K562 (cell line): Measurements from ENCODE around the gene RAB13. TPM values are rescaled to one million over a fixed set of nuclear protein-coding genes. Genes with fewer than 3 reads are reported as not detected.

Source experiments
- ATAC-seq: fragments of 200-7000 bp; cut with Tn5 transposase; 3 replicates; pipeline ENCODE4 v1.9.1; 2020; ENCODE audit warnings: moderate library complexity
- BruUV-seq: library from RNA; stranded (reverse); fragments of 400-500 nt; replicated peaks from 2 replicates; lab custom pipeline; 2021; lab: Mats Ljungman, UMichigan
- CTCF ChIA-PET: fragments of 300-600 bp; formaldehyde crosslinking; extraction: SDS; loops from one replicate; lab custom pipeline; 2021; ENCODE audit warnings: low intra/inter-chr PET ratio; lab: Yijun Ruan, JAX
- POLR2A ChIA-PET: fragments of 300-600, 350-650 bp; sonication (Branson Sonifier 250); formaldehyde crosslinking; extraction: SDS; loops from one replicate; lab custom pipeline; 2021; ENCODE audit warnings: antibody characterized with exemption, inconsistent platforms; lab: Yijun Ruan, JAX
- DNase-seq, 4 experiments: peaks; one replicate each; pipeline versions ENCODE4 v3.0.0 to v3.0.0-alpha.2; 2011 to 2018; ENCODE audit warnings: low spot score in 3 of 4, mixed read lengths in 3 of 4; ENCODE audit errors: extremely low read depth in 1 of 4
- FAIRE-seq: peaks from 2 replicates; lab custom pipeline; 2011; peaks lifted over from hg19 to GRCh38; lab: Jason Lieb, UNC
- H2AFZ ChIP-seq: 2 replicates; pipeline ENCODE4 v1.6.0; 2011; ENCODE audit warnings: low read depth, low read length, control low read depth, inconsistent platforms
- H3K27ac ChIP-seq: fragments of 200-600 bp; 3 replicates; pipeline ENCODE4 v1.8.0; 2011; ENCODE audit warnings: low read depth, mild to moderate bottlenecking, control low read depth, inconsistent platforms, low read length, moderate library complexity, mixed read lengths; ENCODE audit errors: extremely low read depth
- H3K27me3 ChIP-seq, 2 experiments: fragments of 300-600 bp in 1 of 2; 2 replicates in 1 of 2; 3 replicates in 1 of 2; pipeline versions ENCODE4 v1.6.0 to v1.8.0; 2011; ENCODE audit warnings: inconsistent platforms in 2 of 2, low read length in 2 of 2, mild to moderate bottlenecking in 1 of 2, mixed read lengths in 1 of 2, moderate library complexity in 1 of 2; ENCODE audit not compliant: control insufficient read depth in 2 of 2, insufficient read depth in 2 of 2
- H3K36me3 ChIP-seq: fragments of 300-600 bp; 3 replicates; pipeline ENCODE4 v1.8.0; 2011; ENCODE audit warnings: mild to moderate bottlenecking, low read length, inconsistent platforms; ENCODE audit not compliant: control insufficient read depth, insufficient read depth
- H3K4me1 ChIP-seq, 2 experiments: fragments of 200-600 bp in 1 of 2; replicated peaks in 1 of 2; 2 replicates in 1 of 2; 3 replicates in 1 of 2; pipeline versions ENCODE4 v1.5.1 to v1.8.0; 2011; ENCODE audit warnings: inconsistent platforms in 2 of 2, low read length in 2 of 2, mild to moderate bottlenecking in 1 of 2, mixed read lengths in 1 of 2, moderate library complexity in 1 of 2; ENCODE audit not compliant: control insufficient read depth in 2 of 2, insufficient read depth in 2 of 2
- H3K4me2 ChIP-seq: 2 replicates; pipeline ENCODE4 v1.6.1; 2011; ENCODE audit warnings: low read length, control low read depth, inconsistent platforms, mixed read lengths; ENCODE audit not compliant: insufficient read depth
- H3K4me3 ChIP-seq: fragments of 200-600 bp; sonication (generic), shearing (Covaris generic); 2 replicates; pipeline ENCODE4 v1.5.1; 2016; ENCODE audit warnings: control low read depth, inconsistent platforms
- H3K79me2 ChIP-seq: fragments of 200-600 bp; 3 replicates; pipeline ENCODE4 v1.8.0; 2011; ENCODE audit warnings: low read length, inconsistent platforms; ENCODE audit not compliant: control insufficient read depth, insufficient read depth
- H3K9ac ChIP-seq, 2 experiments: 2 replicates each; pipeline versions ENCODE4 v1.6.0 to v1.6.1; 2011; ENCODE audit warnings: low read depth in 2 of 2, low read length in 2 of 2, control low read depth in 1 of 2, inconsistent platforms in 1 of 2, mild to moderate bottlenecking in 1 of 2, mixed read lengths in 1 of 2; ENCODE audit not compliant: insufficient read depth in 1 of 2
- H3K9me1 ChIP-seq: one replicate; pipeline ENCODE4 v1.6.0; 2011; ENCODE audit warnings: inconsistent platforms, mild to moderate bottlenecking, low read length, moderate library complexity; ENCODE audit not compliant: control insufficient read depth, insufficient read depth
- H3K9me3 ChIP-seq: replicated peaks from 2 replicates; pipeline ENCODE4 v1.5.1; 2011; ENCODE audit warnings: low read depth, low read length, inconsistent platforms; ENCODE audit not compliant: control insufficient read depth, insufficient read depth
- H4K20me1 ChIP-seq: replicated peaks from 2 replicates; pipeline ENCODE4 v1.6.1; 2011; ENCODE audit warnings: low read length, inconsistent platforms, mixed read lengths; ENCODE audit not compliant: control insufficient read depth, insufficient read depth
- DPF2 ChIP-seq: fragments of 450-650 bp; IDR thresholded peaks from 2 replicates; pipeline ENCODE4 v1.6.1; 2016
- FOS ChIP-seq: IDR thresholded peaks from 3 replicates; pipeline ENCODE4 v1.6.1; 2011; ENCODE audit not compliant: insufficient read length; ENCODE audit errors: extremely low read depth
- FOSL1 ChIP-seq: fragments of 200-800 bp; sonication (Bioruptor generic); conservative IDR thresholded peaks from 2 replicates; pipeline ENCODE4 v1.6.1; 2016; ENCODE audit warnings: missing genetic modification characterization, missing compliant biosample characterization
- FOXK1 ChIP-seq: sonication (generic); formaldehyde crosslinking; IDR thresholded peaks from 2 replicates; pipeline ENCODE4 v1.8.0; 2022; ENCODE audit warnings: missing genetic modification reagents, mild to moderate bottlenecking, borderline replicate concordance
- KDM5B ChIP-seq: fragments of 200-600 bp; sonication (generic); IDR thresholded peaks from 2 replicates; pipeline ENCODE4 v1.6.1; 2012; ENCODE audit warnings: low read depth, mild to moderate bottlenecking, moderate library complexity, low read length, control low read depth, inconsistent platforms; ENCODE audit not compliant: insufficient replicate concordance
- RHOXF2B ChIP-seq: fragments of 250-450 bp; sonication (Bioruptor Pico); conservative IDR thresholded peaks from 2 replicates; pipeline ENCODE4 v1.5.1; 2021
- ZBTB17 ChIP-seq: fragments of 450-650 bp; formaldehyde crosslinking; IDR thresholded peaks from 2 replicates; pipeline ENCODE4 v1.4.0; 2020; ENCODE audit warnings: mild to moderate bottlenecking
- ZNF232 ChIP-seq: sonication (generic); formaldehyde crosslinking; IDR thresholded peaks from 2 replicates; pipeline ENCODE4 v1.8.0; 2022; ENCODE audit warnings: mild to moderate bottlenecking, missing genetic modification reagents
- WGBS: fragments of 100-300 bp; shearing (Covaris generic); methylation state at CpG from one replicate; pipeline ENCODE4 v1.1.6; 2016; ENCODE audit warnings: low coverage, mixed read lengths; ENCODE audit not compliant: insufficient coverage; ENCODE audit errors: missing lambda C conversion rate; 5-methylcytosine and 5-hydroxymethylcytosine counted together
- in situ Hi-C: fragments of 300-500 bp; cut with MboI; formaldehyde crosslinking; loops from 4 replicates; pipeline ENCODE4 v1.15.0; 2018; ENCODE audit warnings: inconsistent platforms, mixed read lengths
- intact Hi-C: fragments of 100-400 bp; cut with micrococcal nuclease; formaldehyde crosslinking; loops from 2 replicates; pipeline ENCODE4 v1.14.2; 2022
- polyA plus RNA-seq, 8 experiments: library from polyadenylated mRNA; depleted of rRNA in 4 of 8; stranded (reverse) in 5 of 8; unstranded in 3 of 8; fragments of >200 nt; fragmentation: Nextera tagmentation in 2 of 8; fragmentation: Illumina TruSeq in 1 of 8; extraction: Ambion mirVana in 2 of 8; extraction: Trizol in 1 of 8; gene quantifications; 2 replicates each; pipeline versions ENCODE4 v1.2.1 to v1.2.3, GENCODE V29; 2011 to 2014; ENCODE audit warnings: inconsistent platforms in 1 of 8, missing spikeins in 1 of 8
- total RNA-seq, 7 experiments: library from RNA; depleted of rRNA in 6 of 7; stranded (reverse); fragments of >200 nt in 6 of 7; fragmentation: Illumina TruSeq in 2 of 7; extraction: Trizol in 2 of 7; gene quantifications; 2 replicates each; pipeline versions ENCODE4 v1.2.1 to v1.2.3, GENCODE V29; 2011 to 2021; ENCODE audit warnings: low replicate concordance in 1 of 7
- TF ChIP-seq, protein P1 (sequence below): sonication (generic); formaldehyde crosslinking; IDR thresholded peaks from 2 replicates; pipeline ENCODE4 v1.8.0; 2022; ENCODE audit warnings: missing genetic modification reagents, mild to moderate bottlenecking, borderline replicate concordance
- TF ChIP-seq, protein P2 (sequence below): fragments of 450-650 bp; IDR thresholded peaks from 2 replicates; pipeline ENCODE4 v1.6.1; 2016; ENCODE audit warnings: borderline replicate concordance
- TF ChIP-seq, protein P3 (sequence below), 3 experiments: fragments of 200-800 bp in 1 of 3; fragments of 250-450 bp in 1 of 3; fragments of 450-650 bp in 1 of 3; sonication (Bioruptor Pico) in 1 of 3; sonication (Bioruptor generic) in 1 of 3; formaldehyde crosslinking in 1 of 3; IDR thresholded peaks; 2 replicates each; pipeline versions ENCODE4 v1.6.1 to v1.8.0; 2016 to 2022; ENCODE audit warnings: mild to moderate bottlenecking in 2 of 3, missing genetic modification characterization in 2 of 3, missing compliant biosample characterization in 1 of 3, moderate library complexity in 1 of 3

Gene RAB13
- total and polyA plus RNA-seq, 9 of the 15 experiments (the other 6 are each of a cell fraction or from before 2014, with no cell fraction given): 22.3 to 100 (median 39.8) TPM

DNA sequence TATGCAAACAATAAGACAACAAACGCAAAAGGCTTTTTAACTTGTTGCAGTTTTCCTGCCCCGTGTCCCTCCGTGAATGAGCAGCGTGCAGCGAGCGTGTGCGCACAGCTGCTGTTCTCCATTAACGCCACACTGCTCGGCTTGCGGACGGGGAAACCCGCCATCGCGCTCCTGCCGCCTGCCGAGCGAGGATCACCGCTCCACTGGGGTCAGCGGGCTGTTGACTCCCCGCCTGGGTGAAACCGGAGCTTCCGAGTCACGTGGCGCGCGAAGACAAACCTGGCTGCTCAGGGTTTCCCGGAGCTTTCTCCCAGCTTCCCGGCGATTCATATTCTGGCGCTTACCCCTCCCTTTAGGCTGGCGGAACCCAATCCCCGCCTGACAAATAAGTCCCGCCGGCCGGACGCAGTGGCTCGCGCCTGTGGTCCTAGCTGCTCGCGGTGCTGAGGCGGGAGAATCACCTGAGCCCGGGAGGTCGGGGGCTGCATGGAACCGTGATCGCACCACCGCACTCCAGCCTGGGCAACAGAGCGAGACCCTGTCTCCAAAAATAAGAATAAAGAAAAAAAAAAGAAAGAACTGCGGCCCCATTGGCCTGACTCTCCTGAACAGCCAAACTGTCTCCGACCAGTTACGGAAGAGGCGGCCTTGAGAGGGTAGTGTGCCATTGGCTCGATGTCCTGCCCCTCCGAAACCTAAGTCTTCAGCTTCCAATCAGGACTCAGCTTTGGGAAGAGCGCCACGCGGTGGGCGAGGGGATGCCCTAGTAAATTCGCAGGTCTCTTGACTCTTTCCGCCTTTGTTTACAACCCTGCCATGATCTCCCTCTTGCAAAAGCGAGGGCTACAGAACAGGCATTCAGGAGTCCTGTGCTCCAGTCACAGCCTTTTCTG is 18.8 kb downstream of the RAB13 start, which contains the start of gene CREB3L4:
Gene CREB3L4, plus strand, starts transcription at position 796 of the 893 bp plus-strand sequence. CDS start 624 bp downstream, outside the sequence.
- FAIRE-seq (peak; percentile 98), DNase-seq (peak; percentile 85 to 98 (median 90)), ATAC-seq (peak; percentile 87)
- ChIA-PET CTCF (no interaction called here), POLR2A (interaction anchor here (0.5 to 4.8 kb wide), 22 partner anchors 9 to 1205 kb away, joined by 3 to 84 read pairs (median 4); partner anchors contain the start of genes CRTC2, DENND4B, GATAD2B and JTB)
- H3K27ac ChIP-seq: peak within 1 kb of the TSS; percentile 82
- peaks cover 7 to 19% of the 10 kb centered on the region in 2 experiments; a peak in 4 of 5 replicates for H3K4me1 ChIP-seq
- BruUV-seq: no TSS peak
- WGBS: under 1% methylated on average over 47 of the region's 60 CpGs
- H3K79me2 ChIP-seq: peaks cover 45% of the 10 kb centered on the region
- intact Hi-C loops (loop anchor here (5.0 kb wide), 1 partner anchor 170 kb away; no protein-coding TSS in a partner anchor), in situ Hi-C loops (no loop called here)
- no peaks in the 10 kb centered on the region for H4K20me1 ChIP-seq
- no peaks in the 10 kb centered on the region for H3K27me3 ChIP-seq
- no peaks in the 10 kb centered on the region for H3K9me1 ChIP-seq
- peak within 1 kb of the TSS; percentile 87 for H3K4me2 ChIP-seq
- peak within 1 kb of the TSS; percentile 89 for H2AFZ ChIP-seq
- H3K36me3 ChIP-seq: no peaks in the 10 kb centered on the region
- peak within 1 kb of the TSS; percentile 89 to 99 for H3K9ac ChIP-seq
- H3K9me3 ChIP-seq: no peaks in the 10 kb centered on the region
- peak within 1 kb of the TSS; percentile 51 for H3K4me3 ChIP-seq
- TF ChIP-seq KDM5B (peak; percentile 88), ZBTB17 (peak; percentile 86), FOSL1 (tag) (peak; percentile 40; the same call in 1 of the 2 replicates), FOS (peak; percentile 94), RHOXF2B (0 out of 2 replicates have a peak, but pooled peaks have one; percentile 40), ZNF232 (CRISPR knock-in tag) (peak; percentile 88; the same call in 1 of the 2 replicates), FOXK1 (CRISPR knock-in tag) (peak; percentile 69; the same call in 1 of the 2 replicates), DPF2 (peak; percentile 40; the same call in 1 of the 2 replicates)
- TF ChIP-seq, protein P1, sequence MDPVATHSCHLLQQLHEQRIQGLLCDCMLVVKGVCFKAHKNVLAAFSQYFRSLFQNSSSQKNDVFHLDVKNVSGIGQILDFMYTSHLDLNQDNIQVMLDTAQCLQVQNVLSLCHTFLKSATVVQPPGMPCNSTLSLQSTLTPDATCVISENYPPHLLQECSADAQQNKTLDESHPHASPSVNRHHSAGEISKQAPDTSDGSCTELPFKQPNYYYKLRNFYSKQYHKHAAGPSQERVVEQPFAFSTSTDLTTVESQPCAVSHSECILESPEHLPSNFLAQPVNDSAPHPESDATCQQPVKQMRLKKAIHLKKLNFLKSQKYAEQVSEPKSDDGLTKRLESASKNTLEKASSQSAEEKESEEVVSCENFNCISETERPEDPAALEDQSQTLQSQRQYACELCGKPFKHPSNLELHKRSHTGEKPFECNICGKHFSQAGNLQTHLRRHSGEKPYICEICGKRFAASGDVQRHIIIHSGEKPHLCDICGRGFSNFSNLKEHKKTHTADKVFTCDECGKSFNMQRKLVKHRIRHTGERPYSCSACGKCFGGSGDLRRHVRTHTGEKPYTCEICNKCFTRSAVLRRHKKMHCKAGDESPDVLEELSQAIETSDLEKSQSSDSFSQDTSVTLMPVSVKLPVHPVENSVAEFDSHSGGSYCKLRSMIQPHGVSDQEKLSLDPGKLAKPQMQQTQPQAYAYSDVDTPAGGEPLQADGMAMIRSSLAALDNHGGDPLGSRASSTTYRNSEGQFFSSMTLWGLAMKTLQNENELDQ: no peak
- TF ChIP-seq, protein P2, sequence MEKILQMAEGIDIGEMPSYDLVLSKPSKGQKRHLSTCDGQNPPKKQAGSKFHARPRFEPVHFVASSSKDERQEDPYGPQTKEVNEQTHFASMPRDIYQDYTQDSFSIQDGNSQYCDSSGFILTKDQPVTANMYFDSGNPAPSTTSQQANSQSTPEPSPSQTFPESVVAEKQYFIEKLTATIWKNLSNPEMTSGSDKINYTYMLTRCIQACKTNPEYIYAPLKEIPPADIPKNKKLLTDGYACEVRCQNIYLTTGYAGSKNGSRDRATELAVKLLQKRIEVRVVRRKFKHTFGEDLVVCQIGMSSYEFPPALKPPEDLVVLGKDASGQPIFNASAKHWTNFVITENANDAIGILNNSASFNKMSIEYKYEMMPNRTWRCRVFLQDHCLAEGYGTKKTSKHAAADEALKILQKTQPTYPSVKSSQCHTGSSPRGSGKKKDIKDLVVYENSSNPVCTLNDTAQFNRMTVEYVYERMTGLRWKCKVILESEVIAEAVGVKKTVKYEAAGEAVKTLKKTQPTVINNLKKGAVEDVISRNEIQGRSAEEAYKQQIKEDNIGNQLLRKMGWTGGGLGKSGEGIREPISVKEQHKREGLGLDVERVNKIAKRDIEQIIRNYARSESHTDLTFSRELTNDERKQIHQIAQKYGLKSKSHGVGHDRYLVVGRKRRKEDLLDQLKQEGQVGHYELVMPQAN: peak; percentile 79; the same call in 1 of the 2 replicates
- TF ChIP-seq, protein P3, sequence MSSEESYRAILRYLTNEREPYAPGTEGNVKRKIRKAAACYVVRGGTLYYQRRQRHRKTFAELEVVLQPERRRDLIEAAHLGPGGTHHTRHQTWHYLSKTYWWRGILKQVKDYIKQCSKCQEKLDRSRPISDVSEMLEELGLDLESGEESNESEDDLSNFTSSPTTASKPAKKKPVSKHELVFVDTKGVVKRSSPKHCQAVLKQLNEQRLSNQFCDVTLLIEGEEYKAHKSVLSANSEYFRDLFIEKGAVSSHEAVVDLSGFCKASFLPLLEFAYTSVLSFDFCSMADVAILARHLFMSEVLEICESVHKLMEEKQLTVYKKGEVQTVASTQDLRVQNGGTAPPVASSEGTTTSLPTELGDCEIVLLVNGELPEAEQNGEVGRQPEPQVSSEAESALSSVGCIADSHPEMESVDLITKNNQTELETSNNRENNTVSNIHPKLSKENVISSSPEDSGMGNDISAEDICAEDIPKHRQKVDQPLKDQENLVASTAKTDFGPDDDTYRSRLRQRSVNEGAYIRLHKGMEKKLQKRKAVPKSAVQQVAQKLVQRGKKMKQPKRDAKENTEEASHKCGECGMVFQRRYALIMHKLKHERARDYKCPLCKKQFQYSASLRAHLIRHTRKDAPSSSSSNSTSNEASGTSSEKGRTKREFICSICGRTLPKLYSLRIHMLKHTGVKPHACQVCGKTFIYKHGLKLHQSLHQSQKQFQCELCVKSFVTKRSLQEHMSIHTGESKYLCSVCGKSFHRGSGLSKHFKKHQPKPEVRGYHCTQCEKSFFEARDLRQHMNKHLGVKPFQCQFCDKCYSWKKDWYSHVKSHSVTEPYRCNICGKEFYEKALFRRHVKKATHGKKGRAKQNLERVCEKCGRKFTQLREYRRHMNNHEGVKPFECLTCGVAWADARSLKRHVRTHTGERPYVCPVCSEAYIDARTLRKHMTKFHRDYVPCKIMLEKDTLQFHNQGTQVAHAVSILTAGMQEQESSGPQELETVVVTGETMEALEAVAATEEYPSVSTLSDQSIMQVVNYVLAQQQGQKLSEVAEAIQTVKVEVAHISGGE (CRISPR knock-in tag; IDR thresholded peaks at IDR 0.05): peak in 1 of 3 experiments; percentile 86; a peak in 3 of 6 replicates
